ENCODE measurements around the gene ADARB2.

ADARB2 gene

DNA sequence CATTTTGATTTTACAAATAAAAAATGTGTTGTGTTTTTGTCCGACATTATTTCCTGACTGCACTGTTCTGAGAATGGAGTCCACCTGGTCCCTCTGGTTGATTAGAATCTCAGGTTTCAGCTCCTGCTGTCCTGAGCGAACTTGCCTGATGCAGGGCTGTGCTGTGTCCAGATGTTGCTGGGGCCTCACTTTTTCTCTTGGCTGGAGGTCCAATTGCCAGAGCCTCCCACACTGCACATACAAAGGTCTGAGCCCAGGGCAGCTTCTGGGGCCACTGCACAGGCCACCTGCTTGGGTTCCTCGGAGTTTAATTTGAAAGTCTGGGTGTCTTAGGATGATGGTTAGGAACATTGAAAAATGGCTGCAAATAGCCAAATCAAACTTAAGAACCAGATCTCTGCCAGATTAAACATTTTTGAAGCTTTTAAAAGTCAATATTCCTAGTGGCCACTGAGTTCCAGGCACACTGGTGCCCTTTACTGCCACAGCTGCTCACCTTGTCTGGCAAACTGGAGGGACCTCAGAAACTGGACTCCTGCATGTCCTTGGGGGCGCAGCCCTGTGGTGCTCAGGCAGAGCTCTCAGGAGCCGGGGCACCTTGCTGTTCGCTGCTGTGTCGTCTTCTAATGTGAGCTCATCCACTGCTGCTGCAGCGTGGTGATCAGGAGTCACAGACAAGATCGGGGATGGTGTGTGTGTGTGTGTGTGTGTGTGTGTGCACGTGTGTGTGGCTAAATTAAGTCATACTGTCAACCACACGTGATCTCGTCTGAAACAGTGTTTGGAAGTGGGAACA, 606.1 kb downstream of the ADARB2 start:
- DNase-seq (ENCODE audit: low spot score) = no peak

DNA sequence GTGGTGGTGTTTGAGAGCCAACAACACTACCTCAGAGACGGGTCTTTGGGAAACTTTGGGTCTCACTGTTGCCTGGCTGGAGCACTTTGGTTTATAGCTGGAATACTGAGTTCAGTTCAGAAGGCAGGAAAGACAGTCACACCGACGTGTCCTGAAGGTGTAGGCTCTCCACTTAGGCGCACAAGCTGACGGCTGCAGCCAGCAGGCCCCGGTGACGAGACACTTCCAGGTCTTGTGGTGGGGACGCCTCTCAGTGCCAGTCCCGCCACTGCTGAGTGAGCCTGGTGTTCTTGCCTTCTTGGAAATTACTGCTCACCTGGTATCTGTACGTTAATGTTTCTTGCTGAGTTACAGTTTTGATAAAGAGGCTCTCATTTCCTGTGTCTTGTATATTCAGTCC, 607.1 kb downstream of the ADARB2 start:
- DNase-seq (ENCODE audit: low spot score) = no peak

DNA sequence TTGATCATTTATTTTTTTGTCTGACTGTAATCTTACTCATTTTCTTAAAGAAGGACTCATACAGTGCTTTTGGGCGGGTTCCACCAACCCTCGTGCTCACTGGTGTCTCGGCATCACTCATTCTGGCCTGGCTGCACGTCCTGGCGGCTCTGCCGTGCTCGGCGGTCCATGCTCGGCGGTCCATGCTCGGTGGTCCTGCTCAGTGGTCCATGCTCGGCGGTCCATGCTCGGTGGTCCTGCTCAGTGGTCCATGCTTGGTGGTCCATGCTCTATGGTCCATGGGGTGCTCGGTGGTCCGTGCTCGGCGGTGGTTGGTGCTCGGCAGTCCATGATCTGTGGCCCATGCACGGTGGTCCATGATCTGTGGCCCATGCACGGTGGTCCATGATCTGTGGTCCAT, 608.7 kb downstream of the ADARB2 start:
- no peak for DNase-seq (ENCODE audit: low spot score)

DNA sequence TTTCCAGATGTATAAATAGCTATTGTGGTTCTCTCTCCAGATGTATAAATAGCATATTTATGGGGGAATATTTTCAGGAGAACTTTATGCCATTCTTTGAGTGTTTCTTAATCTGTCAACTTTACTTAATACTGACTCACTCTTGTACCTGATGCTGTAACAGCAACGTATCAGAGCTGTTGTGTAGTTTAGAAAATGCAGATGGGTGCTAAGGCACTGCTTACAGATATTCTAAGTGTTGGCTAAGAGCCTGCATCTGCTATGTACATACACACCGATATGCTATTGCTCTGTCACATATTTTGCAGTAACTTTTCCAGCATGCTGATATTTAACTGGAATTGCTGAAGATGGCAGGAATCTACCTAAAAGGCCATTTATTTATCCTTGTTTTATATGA, 609.2 kb downstream of the ADARB2 start:
- no peak for DNase-seq (ENCODE audit: low spot score)

DNA sequence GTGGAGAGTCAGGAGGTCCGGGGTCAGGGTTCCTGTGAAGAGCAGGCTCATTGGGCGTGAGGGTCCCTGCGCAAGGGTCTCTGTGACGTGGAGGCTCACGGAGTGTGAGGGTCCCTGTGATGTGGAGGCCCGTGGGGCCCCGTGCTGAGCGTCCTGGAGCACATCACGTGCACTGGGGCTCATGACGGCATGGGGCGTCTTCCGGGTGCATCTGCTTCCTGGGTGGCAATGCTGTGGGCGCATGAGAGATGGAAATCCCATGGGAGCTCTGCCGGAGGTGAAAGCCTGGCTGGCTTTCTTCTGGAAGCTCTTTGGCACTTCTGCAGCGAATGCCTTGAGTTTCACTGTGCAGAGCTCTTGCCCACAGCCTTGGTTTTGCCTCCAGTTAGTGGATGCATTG, 609.7 kb downstream of the ADARB2 start:
- DNase-seq (ENCODE audit: low spot score) = no peak

Measured in cerebellar cortex (tissue), 1 donor.